NT2/D1 (cell line): Measurements from ENCODE around the gene AMPH.
A peak's percentile ranks its signal among the peaks of the same experiment; 100 is the strongest.
"Not testable (repeated sequence)": the region's sequence is repeated elsewhere in the genome, so short reads cannot be mapped to it uniquely, and the experiment has no call there.

Experiments
- DNase-seq: peaks from one replicate; pipeline ENCODE4 v3.0.0-alpha.2; 2011; ENCODE audit warnings: low read depth, low spot score
- H3K27me3 ChIP-seq: 2 replicates; pipeline ENCODE4 v1.6.0; 2011; ENCODE audit warnings: mild to moderate bottlenecking; ENCODE audit not compliant: insufficient read length, insufficient read depth
- H3K36me3 ChIP-seq: 2 replicates; pipeline ENCODE4 v1.6.1; 2011; ENCODE audit warnings: mild to moderate bottlenecking, low read length, mixed read lengths; ENCODE audit not compliant: insufficient read depth, insufficient read length
- H3K4me1 ChIP-seq: 2 replicates; pipeline ENCODE4 v1.5.1; 2011; ENCODE audit not compliant: insufficient read depth, insufficient read length
- H3K4me3 ChIP-seq: 2 replicates; pipeline ENCODE4 v1.5.1; 2011; ENCODE audit warnings: low read depth; ENCODE audit not compliant: insufficient read length
- H3K9ac ChIP-seq: 2 replicates; pipeline ENCODE4 v1.6.0; 2011; ENCODE audit warnings: low read depth; ENCODE audit not compliant: insufficient read length
- H3K9me3 ChIP-seq: 2 replicates; pipeline ENCODE4 v1.5.1; 2011; ENCODE audit warnings: mild to moderate bottlenecking, low read length; ENCODE audit not compliant: insufficient read depth
- SUZ12 ChIP-seq: IDR thresholded peaks from 2 replicates; pipeline ENCODE4 v1.6.1; 2011; ENCODE audit not compliant: insufficient read length, insufficient read depth; ENCODE audit errors: extremely low read depth
- YY1 ChIP-seq: IDR thresholded peaks from 2 replicates; pipeline ENCODE4 v1.6.1; 2011; ENCODE audit not compliant: insufficient read length, insufficient read depth
- ZNF274 ChIP-seq: IDR thresholded peaks from 2 replicates; pipeline ENCODE4 v1.6.1; 2011; ENCODE audit warnings: mild to moderate bottlenecking, low read depth, low read length

AMPH gene

GRCh38 chr7:38375453-38375852 lies 255.7 kb downstream of the AMPH start:
- Histone ChIP-seq H3K9ac (no peak overlapping the region), H3K36me3 (no peaks in the 10 kb centered on the region), H3K9me3 (no peaks in the 10 kb centered on the region), H3K4me1 (no peaks in the 10 kb centered on the region), H3K4me3 (no peak overlapping the region), H3K27me3 (no peaks in the 10 kb centered on the region)
- no peak for DNase-seq
- no peak for TF ChIP-seq SUZ12
- no peak for TF ChIP-seq YY1
- TF ChIP-seq ZNF274 = no peak

GRCh38 chr7:38374507-38374906 lies 256.7 kb downstream of the AMPH start:
- H3K27me3 ChIP-seq = no peaks in the 10 kb centered on the region
- DNase-seq = no peak
- H3K4me1 ChIP-seq = peaks cover 2% of the 10 kb centered on the region
- H3K4me3 ChIP-seq = no peak overlapping the region
- TF ChIP-seq YY1 = no peak
- TF ChIP-seq SUZ12 = no peak
- no peak for TF ChIP-seq ZNF274
- no peak overlapping the region for H3K9ac ChIP-seq
- no peaks in the 10 kb centered on the region for H3K9me3 ChIP-seq
- H3K36me3 ChIP-seq = no peaks in the 10 kb centered on the region

GRCh38 chr7:38373155-38373554 lies 258.0 kb downstream of the AMPH start:
- no peak overlapping the region for H3K9ac ChIP-seq
- H3K36me3 ChIP-seq = no peaks in the 10 kb centered on the region
- no peak for TF ChIP-seq YY1
- no peak for TF ChIP-seq ZNF274
- TF ChIP-seq SUZ12 = no peak
- peaks cover 2% of the 10 kb centered on the region for H3K4me1 ChIP-seq
- peaks cover 4% of the 10 kb centered on the region; the same call in 1 of the 2 replicates for H3K9me3 ChIP-seq
- no peak for DNase-seq
- H3K4me3 ChIP-seq = no peak overlapping the region
- H3K27me3 ChIP-seq = no peaks in the 10 kb centered on the region

- Histone ChIP-seq H3K9me3 (peaks cover 9% of the 10 kb centered on the region; the same call in 1 of the 2 replicates), H3K4me3 (no peak overlapping the region), H3K4me1 (peaks cover 2% of the 10 kb centered on the region), H3K27me3 (no peaks in the 10 kb centered on the region), H3K36me3 (no peaks in the 10 kb centered on the region), H3K9ac (no peak overlapping the region)
- DNase-seq = no peak
- no peak for TF ChIP-seq YY1
- no peak for TF ChIP-seq SUZ12
- no peak for TF ChIP-seq ZNF274
Measured at GRCh38 chr7:38372290-38372689, 258.9 kb downstream of the AMPH start.

GRCh38 chr7:38369816-38370493 lies 261.2 kb downstream of the AMPH start:
- Histone ChIP-seq H3K9me3 (peaks cover 9% of the 10 kb centered on the region; the same call in 1 of the 2 replicates), H3K9ac (no peak overlapping the region), H3K4me1 (peaks cover 2% of the 10 kb centered on the region), H3K27me3 (no peaks in the 10 kb centered on the region), H3K36me3 (no peaks in the 10 kb centered on the region), H3K4me3 (no peak overlapping the region)
- peak; percentile 65 for DNase-seq
- TF ChIP-seq YY1 (no peak), SUZ12 (no peak), ZNF274 (no peak)

GRCh38 chr7:38368191-38368605 lies 263.0 kb downstream of the AMPH start:
- Histone ChIP-seq H3K4me1 (peaks cover 2% of the 10 kb centered on the region), H3K9me3 (peaks cover 9% of the 10 kb centered on the region; the same call in 1 of the 2 replicates), H3K27me3 (no peaks in the 10 kb centered on the region), H3K36me3 (no peaks in the 10 kb centered on the region), H3K4me3 (no peak overlapping the region), H3K9ac (no peak overlapping the region)
- TF ChIP-seq ZNF274 (no peak), YY1 (no peak), SUZ12 (no peak)
- DNase-seq = peak; percentile 89

DNA sequence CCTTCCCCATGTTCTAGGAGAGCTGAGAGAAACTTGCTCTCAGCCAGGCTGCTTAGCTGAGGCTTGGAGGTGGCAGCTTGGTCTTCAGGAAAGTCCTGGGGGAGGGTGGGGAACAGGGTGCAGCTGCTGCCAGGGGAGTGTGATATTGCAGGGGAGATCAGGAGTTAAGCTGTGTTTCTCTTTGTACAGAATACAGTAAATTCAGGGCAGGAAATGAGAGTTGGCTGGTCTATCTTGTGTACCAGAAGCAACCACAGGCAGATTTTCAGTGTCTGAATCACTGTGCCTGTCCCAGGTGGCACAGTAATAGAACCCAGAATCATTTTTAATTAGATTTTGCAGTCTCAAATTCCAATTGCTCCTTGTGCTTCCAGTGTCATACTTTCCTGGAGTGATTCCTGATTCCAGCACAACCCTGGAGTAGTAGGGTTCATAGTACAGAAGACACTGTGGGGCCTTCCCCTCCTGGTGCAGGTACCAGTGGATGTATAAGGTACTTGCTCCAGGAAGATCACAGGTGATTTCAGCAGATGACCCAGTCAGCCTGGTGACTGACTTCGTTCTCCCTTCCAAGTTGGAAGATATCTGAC lies 263.8 kb downstream of the AMPH start:
- Histone ChIP-seq H3K4me1 (peaks cover 2% of the 10 kb centered on the region), H3K4me3 (no peak overlapping the region), H3K36me3 (no peaks in the 10 kb centered on the region), H3K9me3 (peaks cover 9% of the 10 kb centered on the region; the same call in 1 of the 2 replicates), H3K9ac (no peak overlapping the region), H3K27me3 (no peaks in the 10 kb centered on the region)
- no peak for TF ChIP-seq ZNF274
- no peak for TF ChIP-seq SUZ12
- TF ChIP-seq YY1 = no peak
- DNase-seq = no peak

GRCh38 chr7:38363379-38363778 lies 267.8 kb downstream of the AMPH start:
- H3K9ac ChIP-seq, H3K4me1 ChIP-seq, H3K36me3 ChIP-seq, H3K9me3 ChIP-seq, H3K27me3 ChIP-seq, H3K4me3 ChIP-seq: not testable (repeated sequence)
- DNase-seq = peak; percentile 23

DNA sequence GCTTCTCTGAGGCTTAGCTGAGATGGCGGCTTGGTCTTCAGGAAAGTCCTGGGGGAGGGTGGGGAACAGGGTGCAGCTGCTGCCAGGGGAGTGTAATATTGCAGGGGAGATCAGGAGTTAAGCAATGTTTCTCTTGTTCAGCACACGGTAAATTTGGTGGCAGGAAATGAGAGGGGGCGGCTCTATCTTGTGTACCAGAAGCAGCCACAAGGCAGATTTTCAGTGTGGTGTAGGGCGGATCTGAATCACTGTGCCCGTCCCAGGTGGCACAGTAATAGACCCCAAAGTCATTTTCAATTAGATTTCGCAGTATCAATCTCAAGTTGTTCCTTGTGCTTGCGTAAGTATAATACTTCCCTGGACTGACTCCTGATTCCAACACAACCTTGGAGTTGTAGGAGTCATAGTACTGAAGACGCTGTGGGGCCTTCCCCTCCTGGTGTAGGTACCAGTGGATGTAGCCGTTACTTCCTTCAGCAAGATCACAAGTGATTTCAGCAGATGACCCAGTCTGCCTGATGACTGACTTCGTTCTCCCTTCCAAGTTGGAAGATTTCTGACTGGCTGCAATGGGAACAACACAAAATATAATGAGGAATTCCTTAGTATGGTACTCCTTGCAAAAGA lies 268.4 kb downstream of the AMPH start:
- H3K27me3 ChIP-seq, H3K4me1 ChIP-seq, H3K9me3 ChIP-seq, H3K36me3 ChIP-seq, DNase-seq, H3K4me3 ChIP-seq, H3K9ac ChIP-seq: not testable (repeated sequence)
